HG02642 (cell line): ENCODE measurements around the gene IL16.

Experiments
- ATAC-seq: cut with Tn5 transposase; IDR thresholded peaks from one replicate; pipeline ENCODE4 v1.9.1; 2021; ENCODE audit warnings: mild to moderate bottlenecking; ENCODE audit not compliant: unreplicated experiment, poor library complexity

The IL16 gene

GRCh38 chr15:81351651-81352050 is 155.0 kb downstream of the IL16 start:
- ATAC-seq = no peak

GRCh38 chr15:81356252-81356651 is 159.6 kb downstream of the IL16 start:
- no peak for ATAC-seq

GRCh38 chr15:81357180-81357686 is 160.6 kb downstream of the IL16 start:
- ATAC-seq = no peak

GRCh38 chr15:81358248-81358647 is 161.6 kb downstream of the IL16 start:
- no peak for ATAC-seq

- ATAC-seq = no peak
Measured at GRCh38 chr15:81360491-81360890, 163.8 kb downstream of the IL16 start.

- no peak for ATAC-seq
Measured at GRCh38 chr15:81361891-81362290, 165.2 kb downstream of the IL16 start.

- no peak for ATAC-seq
Measured at GRCh38 chr15:81362790-81363189, 166.1 kb downstream of the IL16 start.

GRCh38 chr15:81363276-81363675 is 166.6 kb downstream of the IL16 start:
- no peak for ATAC-seq
